ENCODE measurements around the gene PACSIN2.
A peak's percentile ranks its signal among the peaks of the same experiment; 100 is the strongest.

The PACSIN2 gene

DNA sequence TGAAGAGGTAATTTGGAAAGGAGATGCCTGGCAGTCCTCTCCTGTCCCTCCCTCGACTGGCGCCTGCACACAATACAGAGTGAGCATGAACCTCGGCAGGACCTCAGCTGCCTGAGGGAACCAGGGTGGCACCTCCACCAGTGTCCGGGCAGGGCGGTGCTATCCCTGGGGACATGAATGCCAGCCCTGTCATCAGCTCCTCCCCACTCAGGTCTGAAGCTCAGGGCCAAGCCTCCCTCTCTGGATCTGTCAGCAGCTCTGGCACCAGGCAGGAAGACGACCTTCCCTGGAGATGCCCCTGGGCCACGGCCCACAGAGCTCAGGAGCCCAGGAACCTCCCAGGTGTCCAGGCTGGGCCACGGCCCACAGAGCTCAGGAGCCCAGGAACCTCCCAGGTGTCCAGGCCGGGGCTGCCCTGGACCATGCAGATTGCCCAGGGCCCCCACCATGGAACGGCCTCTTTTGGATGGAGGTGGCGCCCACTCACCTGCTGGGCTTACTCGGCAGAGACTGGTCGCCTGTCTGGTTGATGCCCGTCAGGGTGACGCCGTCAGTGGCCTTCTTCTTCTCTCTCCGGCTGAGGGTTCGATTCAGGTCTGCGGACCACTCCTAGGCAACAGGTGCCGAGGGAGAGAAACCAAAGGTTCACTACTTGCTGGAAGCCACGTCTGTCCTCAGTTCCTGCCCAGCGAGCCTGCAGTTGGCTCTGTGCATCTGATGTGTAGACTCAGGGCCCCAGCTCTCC lies 136.2 kb downstream of the PACSIN2 start:
- no peak for DNase-seq

DNA sequence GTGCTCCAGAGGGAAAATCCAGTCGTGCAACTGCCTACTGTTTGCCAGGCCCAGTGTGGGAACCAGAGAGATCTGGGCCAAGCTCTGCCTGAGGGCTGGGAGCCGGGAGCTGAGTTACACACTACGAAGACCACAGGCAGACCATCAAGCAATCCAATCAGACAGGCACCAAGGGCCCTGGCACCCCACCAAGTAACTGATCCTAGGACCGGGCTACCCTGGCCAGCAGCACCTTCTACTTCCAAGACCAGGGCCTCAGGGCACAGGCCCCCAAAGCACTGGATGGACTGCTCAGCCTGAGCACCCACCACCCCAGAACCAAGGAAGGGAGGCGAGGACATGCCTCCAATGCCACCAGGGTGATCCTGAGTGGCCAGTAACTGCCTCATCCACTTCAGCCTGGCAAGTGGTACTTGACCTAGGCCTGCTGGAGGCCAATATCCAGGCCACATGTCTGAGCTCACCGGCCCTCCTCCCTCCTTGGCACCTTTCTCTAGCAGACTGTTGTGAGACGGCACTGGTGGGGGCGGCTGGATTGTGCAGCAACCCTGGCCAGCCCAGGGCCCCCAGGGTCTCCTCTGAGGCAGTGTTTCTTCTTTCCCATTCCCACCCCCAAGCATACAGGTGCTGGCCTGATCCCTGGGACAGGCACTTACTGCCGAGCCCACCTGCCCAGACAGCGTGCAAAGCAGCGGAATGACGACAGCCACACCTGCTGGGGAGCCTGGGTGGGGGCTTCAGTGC lies 137.2 kb downstream of the PACSIN2 start:
- DNase-seq = no peak

DNA sequence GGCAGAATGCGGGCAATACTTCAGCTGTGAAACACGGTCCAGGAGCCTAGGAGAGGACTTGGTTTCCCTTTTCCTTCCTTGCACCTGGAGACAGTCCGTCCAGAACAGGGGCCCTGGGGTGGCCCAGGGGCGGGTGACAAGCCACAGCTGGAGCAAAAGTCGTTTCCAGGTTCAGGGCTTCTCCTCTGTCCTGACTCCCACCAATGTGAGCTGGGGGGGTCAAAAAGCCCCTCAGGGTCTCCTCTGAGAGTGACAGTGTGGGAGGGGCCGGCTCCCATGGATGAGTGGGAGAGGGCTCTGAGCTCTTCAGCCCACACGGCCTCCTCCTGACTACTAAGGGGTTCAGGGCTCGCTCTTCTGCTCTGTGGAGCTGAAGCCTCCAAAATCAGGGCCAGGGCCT lies 137.8 kb downstream of the PACSIN2 start:
- no peak for DNase-seq

DNA sequence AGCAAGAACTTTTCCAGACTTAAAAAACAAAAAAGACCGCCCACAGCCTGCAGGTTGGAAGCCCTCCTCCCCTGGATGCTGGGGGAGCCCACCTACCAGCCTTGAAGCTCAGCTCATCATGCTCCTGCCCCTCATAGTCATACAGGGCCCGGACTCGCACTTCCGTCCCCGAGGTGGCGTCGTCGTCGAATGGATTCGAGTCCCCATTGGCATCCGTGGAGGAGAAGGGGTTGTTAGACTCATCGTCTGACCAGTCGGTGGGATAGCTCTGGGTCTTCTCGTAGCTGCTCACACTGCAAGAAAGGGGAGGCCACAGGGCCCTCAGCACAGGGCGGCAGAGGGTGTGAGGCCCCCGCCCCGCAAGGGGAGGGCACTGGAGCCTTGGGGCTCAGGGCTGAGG lies 138.9 kb downstream of the PACSIN2 start:
- no peak for DNase-seq

DNA sequence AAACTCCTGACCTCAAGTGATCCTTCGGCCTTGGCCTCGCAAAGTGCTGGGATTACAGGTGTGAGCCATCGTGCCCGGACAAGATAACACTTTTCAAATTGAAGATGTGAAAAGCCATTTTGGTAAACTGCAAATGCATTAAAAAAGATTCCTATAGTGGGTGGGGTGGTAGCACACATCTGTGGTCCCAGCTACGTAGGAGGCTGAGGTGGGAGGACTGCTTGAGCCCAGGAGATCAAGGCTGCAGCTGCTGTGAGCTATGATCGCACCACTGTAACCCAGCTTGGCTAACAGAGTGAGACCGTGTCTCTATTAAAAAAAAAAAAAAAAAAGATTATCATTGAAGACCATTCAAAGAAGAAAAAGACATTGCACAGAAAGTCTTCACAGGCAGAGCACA lies 140.9 kb downstream of the PACSIN2 start:
- no peak for DNase-seq

DNA sequence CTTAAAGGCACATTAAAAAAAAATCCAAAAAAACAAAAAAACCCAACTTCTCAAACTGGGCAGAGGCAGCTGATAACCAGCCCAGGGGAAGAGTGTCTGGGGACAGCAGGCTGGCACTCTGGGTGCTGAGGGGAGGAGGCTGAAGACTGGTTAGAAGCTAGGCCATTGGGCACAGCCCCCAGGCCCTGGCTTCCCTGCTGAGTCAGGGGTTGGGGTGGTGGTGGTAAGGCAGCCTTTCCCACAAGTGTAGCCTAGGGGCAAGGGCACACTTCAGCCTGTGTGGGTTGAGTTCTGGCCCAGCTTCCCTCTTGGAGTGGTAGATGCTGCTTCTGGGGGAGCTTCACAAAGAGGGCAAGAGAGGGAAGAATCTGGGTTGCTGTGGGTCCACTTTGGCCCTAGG lies 141.6 kb downstream of the PACSIN2 start:
- DNase-seq = no peak

DNA sequence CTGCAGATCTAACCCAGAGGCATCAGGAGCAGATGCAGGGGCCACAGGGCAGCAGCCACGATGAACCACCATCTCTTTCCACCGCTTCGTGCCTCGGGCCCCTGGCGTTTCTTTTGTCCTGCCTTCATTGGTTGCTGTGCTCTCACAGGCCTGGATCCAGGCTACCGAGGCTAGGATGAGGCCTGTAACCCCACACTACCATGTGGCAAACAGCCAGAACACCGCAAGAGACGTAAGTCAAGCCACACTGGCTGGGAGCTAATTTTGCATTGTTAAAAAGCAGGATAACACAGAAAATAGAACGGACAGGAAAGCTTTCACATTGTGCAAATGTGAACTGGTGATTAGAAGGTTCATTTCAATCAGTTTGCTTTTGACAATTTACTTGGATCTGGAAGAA lies 142.1 kb downstream of the PACSIN2 start:
- DNase-seq = no peak

DNA sequence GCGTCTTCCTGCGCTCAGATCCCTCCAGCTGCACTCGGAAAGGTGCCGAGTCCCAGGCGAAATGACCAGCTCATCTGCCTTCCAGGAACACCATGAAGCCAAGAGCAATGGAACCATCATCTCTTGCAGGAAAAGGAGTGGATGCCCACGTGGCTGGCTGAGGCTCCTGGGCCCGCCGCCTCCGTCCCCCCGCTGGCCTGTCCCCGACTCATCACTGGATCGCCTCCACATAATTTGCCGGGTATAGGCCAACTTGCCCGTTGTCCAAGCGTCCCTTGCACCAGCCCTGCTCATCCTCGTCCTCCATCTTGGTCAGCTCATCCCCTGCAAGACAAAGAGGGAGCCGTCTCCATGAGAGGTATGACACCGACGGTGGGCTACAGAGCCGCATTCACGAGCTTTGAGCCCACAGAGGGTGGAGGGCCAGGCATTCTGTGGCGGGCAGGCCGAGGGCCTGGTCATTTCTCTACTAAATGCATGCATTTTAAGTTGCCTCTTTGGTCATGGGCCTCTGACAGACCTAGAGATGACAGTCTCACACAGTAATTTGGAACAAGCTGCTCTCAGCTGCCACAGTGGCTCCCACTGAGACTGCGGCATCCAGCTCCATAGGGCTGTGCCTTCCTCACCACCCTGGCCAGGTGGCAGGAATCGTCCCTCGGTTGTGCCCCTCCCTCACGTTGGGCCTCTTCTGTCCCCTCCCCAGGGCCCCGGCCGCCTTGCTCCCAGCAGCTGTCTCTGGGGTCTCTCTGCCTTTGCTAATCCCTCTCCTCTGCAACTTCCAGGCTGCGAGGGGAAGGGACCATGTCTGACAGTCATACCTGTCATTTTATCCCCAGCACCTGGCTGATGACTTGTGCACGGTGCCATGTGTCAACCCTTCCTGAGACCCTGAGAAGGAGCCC lies 143.6 kb downstream of the PACSIN2 start:
- no peak for DNase-seq

DNA sequence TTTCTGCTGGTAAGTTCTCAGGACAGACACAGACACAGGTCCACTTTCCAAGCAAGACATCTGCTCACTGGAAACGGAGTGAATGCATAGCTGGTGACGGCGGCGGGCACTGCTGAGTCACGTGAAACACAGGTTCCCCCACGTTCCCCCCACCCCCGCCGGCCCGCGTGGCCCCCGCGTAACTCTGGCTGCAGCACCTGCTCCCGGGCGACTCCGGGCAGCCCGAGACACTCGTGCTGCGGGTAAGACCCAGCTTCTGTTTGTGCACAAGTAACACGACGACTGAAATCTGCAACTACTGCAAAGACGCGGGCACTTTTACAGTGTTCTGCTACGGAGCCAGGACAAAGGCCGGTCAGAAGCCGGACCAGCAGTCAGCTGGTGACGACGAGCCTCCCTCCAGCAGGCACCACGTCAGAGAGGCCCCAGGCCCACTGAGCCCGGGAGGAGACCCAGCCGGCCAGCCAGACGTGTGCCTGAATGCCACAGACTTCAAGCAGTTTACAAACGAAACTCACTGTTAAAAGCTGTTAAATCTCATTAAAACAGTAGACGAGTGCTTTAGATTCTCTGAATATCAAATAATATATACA lies 145.0 kb downstream of the PACSIN2 start:
- DNase-seq = no peak

DNA sequence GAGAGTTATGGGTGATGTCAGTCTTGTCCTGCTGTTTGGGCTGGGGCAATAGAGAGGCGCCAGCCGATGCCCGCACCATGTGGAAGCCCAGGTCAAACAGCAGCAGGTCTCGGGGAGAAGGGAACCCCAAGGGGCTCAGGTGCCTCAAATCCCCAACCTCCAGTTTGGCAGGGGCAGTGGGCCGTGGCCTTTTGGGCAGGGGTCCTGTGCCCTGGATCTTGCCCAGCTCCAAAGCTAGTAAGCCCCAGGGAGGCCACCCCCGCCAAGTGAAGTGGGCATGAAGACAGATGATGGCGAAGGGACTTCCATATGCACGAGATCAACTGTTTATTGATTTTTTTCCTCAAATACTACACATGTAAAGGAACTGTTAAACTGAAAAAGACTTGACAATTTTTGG lies 145.5 kb downstream of the PACSIN2 start:
- DNase-seq = no peak

DNA sequence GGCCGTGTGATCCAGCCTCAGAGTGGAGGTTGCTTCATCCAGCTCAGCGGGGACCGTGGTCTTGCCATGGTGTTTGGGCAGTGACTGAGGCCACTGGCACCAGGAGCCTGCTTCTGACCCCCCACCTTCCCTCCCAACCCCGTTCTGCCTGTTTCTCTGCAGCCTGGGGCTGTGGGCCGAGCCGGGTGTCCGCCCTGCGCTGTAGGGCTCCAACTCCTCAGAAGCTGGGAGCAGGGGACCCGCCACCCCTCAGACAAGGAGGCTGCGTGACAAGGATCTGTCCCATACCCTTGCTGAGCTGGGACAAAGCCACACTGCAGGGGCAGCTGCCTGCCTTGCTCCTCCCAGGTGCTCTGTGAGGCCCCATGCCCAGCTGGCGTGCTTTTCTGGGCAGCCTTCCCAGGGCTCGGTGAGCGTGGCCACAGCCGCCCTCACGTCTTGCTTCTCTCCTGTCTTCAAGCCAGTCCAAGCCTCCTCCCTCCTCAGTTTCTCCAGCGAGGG lies 146.1 kb downstream of the PACSIN2 start:
- no peak for DNase-seq

DNA sequence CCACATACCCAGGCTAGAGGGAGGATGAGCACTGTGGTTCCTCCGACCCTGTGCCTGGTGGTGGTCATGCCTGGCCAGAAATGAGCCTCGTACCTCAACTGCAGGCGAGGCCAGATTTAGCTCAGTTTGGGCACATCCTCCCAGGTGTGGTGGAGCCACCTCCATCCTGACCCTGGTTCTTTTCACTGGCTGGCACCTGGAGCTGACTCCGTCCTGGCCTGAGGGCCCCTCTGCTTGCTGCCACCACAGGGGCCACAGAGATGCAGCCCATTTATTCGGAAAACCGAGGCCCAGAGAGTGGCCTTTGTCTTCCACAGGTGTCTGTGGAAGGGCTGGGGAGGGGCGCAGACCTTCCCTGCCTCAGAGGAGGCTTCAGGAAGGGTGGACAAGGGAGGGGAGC lies 148.8 kb downstream of the PACSIN2 start:
- DNase-seq = no peak

DNA sequence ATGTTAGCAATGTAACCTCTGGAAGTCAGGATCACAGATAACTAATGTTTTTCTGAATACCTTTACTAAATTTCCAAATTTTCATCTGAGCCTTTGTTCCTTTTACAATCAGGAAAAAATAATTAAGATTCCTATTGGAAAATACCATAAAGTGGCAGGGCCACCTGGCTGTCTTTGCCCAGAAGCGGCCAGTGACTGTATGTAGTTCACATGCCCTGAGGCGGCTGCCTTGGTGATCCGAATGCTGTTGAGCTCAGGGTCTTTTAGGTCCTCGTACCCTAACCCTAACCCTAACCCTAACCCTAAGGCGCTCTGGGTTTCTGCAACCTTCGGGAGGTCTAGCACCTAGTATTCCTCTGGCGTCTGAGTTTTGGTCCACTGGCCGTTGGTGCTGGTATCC lies 149.4 kb downstream of the PACSIN2 start:
- DNase-seq = no peak

DNA sequence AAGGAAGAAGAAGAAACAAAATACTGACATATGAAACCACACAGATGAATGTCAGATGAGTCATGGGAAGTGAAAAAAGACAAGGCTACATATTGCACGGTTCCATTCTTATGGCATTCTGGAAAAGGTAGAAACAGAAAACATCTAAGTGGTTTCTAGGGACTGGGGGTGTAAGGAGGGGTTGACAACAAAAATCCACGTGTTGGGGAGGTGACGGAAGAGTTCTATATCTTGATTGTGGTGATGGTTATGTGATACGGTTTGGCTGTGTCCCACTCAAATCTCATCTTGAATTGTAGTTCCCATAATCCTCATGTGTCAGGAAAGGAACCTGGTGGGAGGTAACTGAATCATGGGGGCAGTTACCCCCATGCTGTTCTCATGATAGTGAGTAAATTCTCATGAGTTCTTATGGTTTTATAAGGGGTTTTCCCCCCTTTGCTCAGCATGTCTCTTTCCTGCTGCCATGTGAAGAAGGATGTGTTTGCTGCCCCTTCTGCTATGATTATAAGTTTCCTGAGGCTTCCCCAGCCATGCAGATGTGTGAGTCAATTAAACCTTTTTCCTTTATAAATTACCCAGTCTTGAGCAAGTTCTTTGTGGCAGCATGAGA lies 151.5 kb downstream of the PACSIN2 start:
- peak; percentile 82 for DNase-seq

DNA sequence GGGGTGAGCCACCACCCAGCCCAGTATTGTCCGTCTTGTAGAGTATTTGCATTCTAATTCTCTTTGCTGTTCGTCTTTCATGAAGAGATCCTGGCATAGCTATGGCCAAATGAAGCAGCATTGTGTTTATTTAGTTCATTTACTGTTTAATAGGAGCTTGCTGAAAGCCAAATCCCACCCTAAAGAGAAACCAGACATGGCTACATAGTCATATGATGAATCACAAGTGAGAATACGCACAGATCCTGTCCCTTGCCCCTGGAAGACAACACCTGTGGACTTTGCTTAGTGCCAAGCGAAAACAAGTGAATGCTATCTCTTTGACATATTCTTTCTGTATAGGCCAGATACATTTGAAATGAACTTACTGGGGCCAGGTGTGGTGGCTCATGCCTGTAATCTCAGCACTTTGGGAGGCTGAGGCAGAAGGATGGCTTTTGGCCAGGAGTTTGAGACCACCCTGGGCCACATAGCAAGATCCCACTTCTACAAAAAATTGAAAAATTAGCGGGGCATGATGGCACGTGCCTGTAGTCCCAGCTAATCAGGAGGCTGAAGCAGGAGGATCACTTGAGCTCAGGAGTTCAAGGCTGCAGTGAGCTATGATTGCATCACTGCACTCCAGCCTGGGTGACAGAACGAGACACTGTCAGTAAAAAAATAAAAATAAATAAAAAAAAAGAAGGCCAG lies 152.8 kb downstream of the PACSIN2 start:
- no peak for DNase-seq

DNA sequence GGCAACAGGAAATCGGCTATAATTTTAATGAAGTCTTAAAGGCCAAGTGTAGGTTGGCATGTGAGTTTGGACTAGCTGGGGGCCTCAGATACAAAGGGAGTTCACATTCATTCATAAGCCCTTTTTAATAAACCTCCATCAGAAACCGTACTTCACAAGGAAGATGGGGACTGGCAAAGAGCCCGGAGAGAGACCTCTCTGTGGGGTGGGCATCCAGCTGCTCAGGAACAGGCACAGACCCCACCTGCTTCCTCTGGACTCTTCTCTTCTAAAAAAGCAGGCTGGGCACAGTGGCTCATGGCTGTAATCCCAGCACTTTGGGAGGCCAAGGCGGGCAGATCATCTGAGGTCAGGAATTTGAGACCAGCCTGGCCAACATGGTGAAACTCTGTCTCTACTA lies 154.0 kb downstream of the PACSIN2 start:
- no peak for DNase-seq

DNA sequence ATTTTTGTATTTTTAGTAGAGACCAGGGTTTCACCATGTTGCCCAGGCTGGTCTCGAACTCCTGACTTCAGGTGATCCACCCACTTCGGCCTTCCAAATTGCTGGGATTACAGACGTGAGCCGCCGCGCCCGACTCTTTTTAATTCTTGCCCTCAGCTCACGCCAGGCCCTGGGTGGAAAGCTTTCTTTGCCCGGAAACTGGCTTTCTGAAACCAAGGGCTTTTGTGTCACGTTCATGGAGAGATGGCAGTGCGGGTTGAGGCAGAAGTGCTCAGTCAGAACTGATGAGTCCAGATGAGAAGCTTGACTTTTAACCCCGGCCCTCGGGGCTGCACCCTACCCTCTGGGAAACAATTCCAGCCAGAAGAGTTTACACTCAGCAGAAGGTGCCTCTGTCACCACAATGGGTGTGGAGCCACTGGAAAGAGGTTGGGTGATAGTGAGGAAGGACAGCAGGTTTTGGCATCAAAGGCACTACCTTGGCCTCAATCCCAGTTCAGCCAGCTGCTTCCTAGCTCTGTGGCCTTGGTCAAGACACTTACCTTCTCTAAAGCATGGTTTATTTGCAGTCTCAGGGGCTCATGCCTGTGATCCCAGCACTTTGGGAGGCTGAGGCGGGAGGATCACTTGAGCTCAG lies 157.0 kb downstream of the PACSIN2 start:
- no peak for DNase-seq

DNA sequence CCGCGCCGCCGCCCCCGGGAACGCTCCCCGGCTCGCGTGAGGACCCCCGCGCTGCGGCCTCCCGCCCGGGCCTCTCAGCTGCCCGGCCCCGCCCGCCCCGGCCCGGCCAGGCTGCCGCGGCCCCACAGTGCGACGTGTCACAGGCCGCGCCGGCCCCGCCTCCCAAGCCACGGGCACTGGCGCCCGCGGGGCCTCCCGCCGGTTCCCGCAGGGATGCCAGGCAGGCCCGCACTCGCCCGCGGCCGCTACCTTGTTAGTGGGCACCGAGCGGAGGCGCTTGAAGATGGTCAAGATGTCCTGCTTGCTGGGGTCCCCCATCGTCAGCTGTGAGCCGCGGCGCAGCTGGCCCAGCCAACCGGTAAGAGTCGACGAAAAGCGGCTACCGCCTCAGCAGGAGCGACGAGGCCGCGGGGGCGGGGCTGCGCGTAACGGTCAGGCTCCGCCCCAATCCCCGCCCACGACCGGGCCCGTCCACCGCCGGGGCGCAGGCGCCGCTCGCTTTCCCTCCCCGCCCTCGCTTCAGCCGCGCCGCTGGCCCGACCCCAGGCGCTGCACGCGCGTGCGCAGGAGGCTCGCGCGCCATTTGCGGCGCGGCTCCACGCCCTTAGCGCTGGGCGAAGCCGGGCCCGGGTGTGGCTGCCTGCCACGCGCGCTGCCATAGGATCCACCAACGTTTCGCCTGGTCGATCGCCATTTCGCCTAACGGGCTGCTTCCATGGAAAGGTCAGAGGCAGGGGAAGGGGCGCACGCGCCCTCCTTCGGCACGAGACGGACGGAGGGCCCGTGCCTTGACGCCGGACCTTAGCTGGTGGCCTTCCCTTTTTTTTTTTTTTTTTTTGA lies 157.9 kb downstream of the PACSIN2 start, which contains the start of gene ARFGAP3:
Gene ARFGAP3, minus strand, starts transcription at position 409 of the 840 bp plus-strand sequence. Its CDS starts 91 bp downstream, at position 318.
- DNase-seq = peak; percentile 99

DNA sequence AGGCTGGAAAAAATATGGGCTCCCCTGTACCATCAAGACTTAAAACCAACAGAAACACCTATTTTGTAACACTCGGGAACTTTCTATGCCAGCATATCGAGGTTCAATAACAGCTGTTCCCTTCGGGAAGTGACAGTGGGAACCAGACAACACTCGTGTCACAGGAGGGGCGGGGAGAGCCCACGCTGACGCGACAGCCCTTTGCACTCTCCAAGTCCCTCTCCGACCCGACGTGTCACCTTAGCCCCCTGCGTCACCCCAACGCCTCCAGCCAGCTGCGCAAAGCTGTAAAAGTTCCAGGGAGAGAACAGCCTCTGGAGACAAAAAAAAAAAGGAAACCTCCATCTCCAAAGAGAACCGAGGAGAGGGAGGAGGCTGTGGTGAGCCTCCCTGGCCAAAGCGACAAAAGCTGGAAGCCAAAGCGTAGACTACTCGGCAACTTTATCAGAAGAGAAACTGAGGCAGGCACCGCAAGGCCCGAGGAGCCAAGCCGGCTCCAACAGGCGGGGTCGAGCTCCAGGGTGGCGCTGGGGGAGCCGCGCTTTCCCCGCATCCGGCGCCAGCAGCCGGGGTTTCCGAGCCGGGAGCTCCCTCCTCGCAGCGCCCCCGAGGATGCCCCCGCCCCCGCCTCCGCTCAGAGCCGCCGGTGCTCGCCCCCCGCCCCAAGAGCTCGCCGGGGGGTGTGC lies 158.6 kb downstream of the PACSIN2 start:
- peak; percentile 95 for DNase-seq

DNA sequence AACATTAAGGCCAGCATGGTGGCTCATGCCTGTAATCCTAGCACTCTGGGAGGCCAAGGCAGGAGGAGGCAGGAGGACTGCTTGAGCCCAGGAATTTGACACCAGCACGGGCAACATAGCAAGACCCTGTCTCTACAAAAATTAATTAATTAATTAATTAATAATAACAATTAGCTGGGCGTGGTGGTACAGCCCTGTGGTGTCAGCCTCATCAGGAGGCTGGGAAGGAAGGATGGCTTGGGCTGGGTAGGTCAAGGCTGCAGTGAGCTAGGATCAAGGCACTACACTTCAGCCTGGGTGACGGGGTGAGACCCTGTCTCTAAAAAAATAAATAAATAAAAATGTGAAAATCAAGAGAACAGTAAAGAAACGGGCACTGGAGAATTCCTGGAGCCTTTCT lies 159.2 kb downstream of the PACSIN2 start:
- no peak for DNase-seq

Measured in suppressor macrophage treated with lipopolysaccharide for 4 hours (primary cell).